GM12878 (cell line): ENCODE measurements around the gene CDC37. TPM values are rescaled to one million over a fixed set of nuclear protein-coding genes. Genes with fewer than 3 reads are reported as not detected.

Source experiments
- FOS ChIP-seq: IDR thresholded peaks from 3 replicates; pipeline ENCODE4 v1.6.1; 2011; ENCODE audit warnings: borderline replicate concordance; ENCODE audit not compliant: insufficient read length; ENCODE audit errors: extremely low read depth
- MYB ChIP-seq: fragments of 150-350 bp; IDR thresholded peaks from 2 replicates; pipeline ENCODE4 v1.6.1; 2014; ENCODE audit warnings: mild to moderate bottlenecking, low read depth, low read length, borderline replicate concordance
- MYC ChIP-seq: IDR thresholded peaks from 2 replicates; pipeline ENCODE4 v1.6.1; 2011; ENCODE audit warnings: mild to moderate bottlenecking, low read length, moderate library complexity, inconsistent platforms; ENCODE audit not compliant: insufficient read depth, insufficient replicate concordance, insufficient read length, severe bottlenecking
- SMAD5 ChIP-seq: IDR thresholded peaks from 2 replicates; pipeline ENCODE4 v1.6.1; 2016; ENCODE audit warnings: antibody characterized with exemption, low read depth
- SREBF2 ChIP-seq: IDR thresholded peaks from 2 replicates; pipeline ENCODE4 v1.6.1; 2012; ENCODE audit warnings: mild to moderate bottlenecking, low read length
- STAT1 ChIP-seq: fragments of 450-650 bp; conservative IDR thresholded peaks from 2 replicates; pipeline ENCODE4 v1.6.1; 2014; ENCODE audit warnings: antibody characterized with exemption, mild to moderate bottlenecking
- SUPT20H ChIP-seq: IDR thresholded peaks from 2 replicates; pipeline ENCODE4 v1.6.1; 2011; ENCODE audit warnings: low read depth, mild to moderate bottlenecking, low read length, moderate library complexity, borderline replicate concordance; ENCODE audit not compliant: control insufficient read depth
- SUZ12 ChIP-seq: fragments of 200-600 bp; sonication (generic); IDR thresholded peaks from one replicate; pipeline ENCODE4 v1.6.1; 2018; ENCODE audit warnings: antibody characterized with exemption, mild to moderate bottlenecking; ENCODE audit not compliant: unreplicated experiment
- TBL1XR1 ChIP-seq: IDR thresholded peaks from 2 replicates; pipeline ENCODE4 v1.6.1; 2012; ENCODE audit warnings: low read depth, low read length, improper control_type of control experiment
- TCF7 ChIP-seq: IDR thresholded peaks from 2 replicates; pipeline ENCODE4 v1.6.1; 2014; ENCODE audit warnings: antibody characterized with exemption, borderline replicate concordance
- YBX1 ChIP-seq: fragments of 450-650 bp; IDR thresholded peaks from 2 replicates; pipeline ENCODE4 v1.6.1; 2016; ENCODE audit warnings: antibody characterized with exemption
- polyA plus RNA-seq, 11 experiments: library from polyadenylated mRNA; depleted of rRNA in 4 of 11; unstranded in 6 of 11; stranded (reverse) in 5 of 11; fragments of >200 nt; fragmentation: Nextera tagmentation in 4 of 11; fragmentation: Illumina TruSeq in 1 of 11; extraction: Ambion mirVana in 4 of 11; extraction: Trizol in 1 of 11; gene quantifications; 1 replicate in 1 of 11; 2 replicates in 10 of 11; pipeline versions ENCODE4 v1.2.1 to v1.2.3, GENCODE V29; 2011 to 2016; ENCODE audit warnings: inconsistent platforms in 2 of 11, missing spikeins in 2 of 11, low read depth in 1 of 11
- total RNA-seq, 4 experiments: library from RNA; depleted of rRNA in 3 of 4; stranded (reverse); fragments of >200 nt in 3 of 4; fragmentation: Illumina TruSeq in 1 of 4; extraction: Trizol in 1 of 4; gene quantifications; 2 replicates each; pipeline versions ENCODE4 v1.2.1 to v1.2.3, GENCODE V29; 2013 to 2021
- TF ChIP-seq, protein P1 (sequence below): fragments of 450-650 bp; formaldehyde crosslinking; IDR thresholded peaks from 2 replicates; pipeline ENCODE4 v1.4.0; 2022; ENCODE audit warnings: mild to moderate bottlenecking, moderate library complexity
- TF ChIP-seq, protein P2 (sequence below): fragments of 450-650 bp; IDR thresholded peaks from 2 replicates; pipeline ENCODE4 v1.6.1; 2016; ENCODE audit warnings: mild to moderate bottlenecking
- TF ChIP-seq, protein P3 (sequence below): IDR thresholded peaks from 2 replicates; pipeline ENCODE4 v1.6.1; 2011; ENCODE audit warnings: borderline replicate concordance, low read depth, mild to moderate bottlenecking, moderate library complexity, mixed read lengths, low read length; ENCODE audit not compliant: insufficient read depth; ENCODE audit errors: extremely low read length
- TF ChIP-seq, protein P4 (sequence below): fragments of 450-650 bp; IDR thresholded peaks from 2 replicates; pipeline ENCODE4 v1.6.1; 2017; ENCODE audit warnings: mild to moderate bottlenecking
- TF ChIP-seq, protein P5 (sequence below): fragments of 450-650 bp; IDR thresholded peaks from 2 replicates; pipeline ENCODE4 v1.6.1; 2017; ENCODE audit warnings: mild to moderate bottlenecking, low read depth, inconsistent platforms; ENCODE audit not compliant: poor library complexity, severe bottlenecking

CDC37 gene
- total and polyA plus RNA-seq, 10 of the 15 experiments (the other 5 are each of a cell fraction or from before 2014, with no cell fraction given): 4.7 to 265 (median 176) TPM

DNA sequence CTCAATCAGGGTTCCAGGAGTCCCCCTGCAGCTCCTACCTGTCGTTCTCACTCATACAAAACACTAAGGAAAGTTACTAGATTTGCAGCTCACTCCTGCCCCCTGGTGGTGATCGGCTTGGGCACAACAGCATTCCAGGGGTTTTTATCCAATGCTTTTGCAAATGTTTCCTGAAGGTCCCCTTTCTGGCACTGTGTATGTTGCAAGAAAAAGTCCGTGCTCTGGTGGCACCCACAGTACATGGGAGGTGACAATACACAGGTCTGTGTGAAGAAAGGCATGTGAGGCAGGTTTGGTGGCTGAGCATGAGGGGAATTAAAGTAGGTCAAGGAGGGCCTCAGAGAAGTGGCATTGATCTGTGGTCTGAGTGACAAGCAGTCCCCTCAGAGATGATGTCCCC lies 14.4 kb downstream of the CDC37 start (continued):
- TF ChIP-seq, protein P1, sequence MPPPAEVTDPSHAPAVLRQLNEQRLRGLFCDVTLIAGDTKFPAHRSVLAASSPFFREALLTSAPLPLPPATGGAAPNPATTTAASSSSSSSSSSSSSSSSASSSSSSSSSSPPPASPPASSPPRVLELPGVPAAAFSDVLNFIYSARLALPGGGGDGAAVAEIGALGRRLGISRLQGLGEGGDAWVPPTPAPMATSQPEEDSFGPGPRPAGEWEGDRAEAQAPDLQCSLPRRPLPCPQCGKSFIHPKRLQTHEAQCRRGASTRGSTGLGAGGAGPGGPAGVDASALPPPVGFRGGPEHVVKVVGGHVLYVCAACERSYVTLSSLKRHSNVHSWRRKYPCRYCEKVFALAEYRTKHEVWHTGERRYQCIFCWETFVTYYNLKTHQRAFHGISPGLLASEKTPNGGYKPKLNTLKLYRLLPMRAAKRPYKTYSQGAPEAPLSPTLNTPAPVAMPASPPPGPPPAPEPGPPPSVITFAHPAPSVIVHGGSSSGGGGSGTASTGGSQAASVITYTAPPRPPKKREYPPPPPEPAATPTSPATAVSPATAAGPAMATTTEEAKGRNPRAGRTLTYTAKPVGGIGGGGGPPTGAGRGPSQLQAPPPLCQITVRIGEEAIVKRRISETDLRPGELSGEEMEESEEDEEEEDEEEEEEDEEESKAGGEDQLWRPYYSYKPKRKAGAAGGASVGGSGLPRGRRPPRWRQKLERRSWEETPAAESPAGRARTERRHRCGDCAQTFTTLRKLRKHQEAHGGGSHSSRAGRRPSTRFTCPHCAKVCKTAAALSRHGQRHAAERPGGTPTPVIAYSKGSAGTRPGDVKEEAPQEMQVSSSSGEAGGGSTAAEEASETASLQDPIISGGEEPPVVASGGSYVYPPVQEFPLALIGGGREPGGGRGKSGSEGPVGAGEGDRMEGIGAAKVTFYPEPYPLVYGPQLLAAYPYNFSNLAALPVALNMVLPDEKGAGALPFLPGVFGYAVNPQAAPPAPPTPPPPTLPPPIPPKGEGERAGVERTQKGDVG: no peak
- TF ChIP-seq SMAD5 (peak; percentile 23; the same call in 1 of the 2 replicates), MYC (no peak), FOS (no peak), MYB (no peak), TCF7 (no peak), YBX1 (no peak), SUZ12 (no peak), TBL1XR1 (no peak), SUPT20H (no peak), STAT1 (0 out of 2 replicates have a peak, but pooled peaks have one; percentile 47), SREBF2 (no peak)
- TF ChIP-seq, protein P2, sequence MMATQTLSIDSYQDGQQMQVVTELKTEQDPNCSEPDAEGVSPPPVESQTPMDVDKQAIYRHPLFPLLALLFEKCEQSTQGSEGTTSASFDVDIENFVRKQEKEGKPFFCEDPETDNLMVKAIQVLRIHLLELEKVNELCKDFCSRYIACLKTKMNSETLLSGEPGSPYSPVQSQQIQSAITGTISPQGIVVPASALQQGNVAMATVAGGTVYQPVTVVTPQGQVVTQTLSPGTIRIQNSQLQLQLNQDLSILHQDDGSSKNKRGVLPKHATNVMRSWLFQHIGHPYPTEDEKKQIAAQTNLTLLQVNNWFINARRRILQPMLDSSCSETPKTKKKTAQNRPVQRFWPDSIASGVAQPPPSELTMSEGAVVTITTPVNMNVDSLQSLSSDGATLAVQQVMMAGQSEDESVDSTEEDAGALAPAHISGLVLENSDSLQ: peak; percentile 33; the same call in 1 of the 2 replicates
- TF ChIP-seq, protein P3, sequence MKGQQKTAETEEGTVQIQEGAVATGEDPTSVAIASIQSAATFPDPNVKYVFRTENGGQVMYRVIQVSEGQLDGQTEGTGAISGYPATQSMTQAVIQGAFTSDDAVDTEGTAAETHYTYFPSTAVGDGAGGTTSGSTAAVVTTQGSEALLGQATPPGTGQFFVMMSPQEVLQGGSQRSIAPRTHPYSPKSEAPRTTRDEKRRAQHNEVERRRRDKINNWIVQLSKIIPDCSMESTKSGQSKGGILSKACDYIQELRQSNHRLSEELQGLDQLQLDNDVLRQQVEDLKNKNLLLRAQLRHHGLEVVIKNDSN: no peak
- TF ChIP-seq, protein P4, sequence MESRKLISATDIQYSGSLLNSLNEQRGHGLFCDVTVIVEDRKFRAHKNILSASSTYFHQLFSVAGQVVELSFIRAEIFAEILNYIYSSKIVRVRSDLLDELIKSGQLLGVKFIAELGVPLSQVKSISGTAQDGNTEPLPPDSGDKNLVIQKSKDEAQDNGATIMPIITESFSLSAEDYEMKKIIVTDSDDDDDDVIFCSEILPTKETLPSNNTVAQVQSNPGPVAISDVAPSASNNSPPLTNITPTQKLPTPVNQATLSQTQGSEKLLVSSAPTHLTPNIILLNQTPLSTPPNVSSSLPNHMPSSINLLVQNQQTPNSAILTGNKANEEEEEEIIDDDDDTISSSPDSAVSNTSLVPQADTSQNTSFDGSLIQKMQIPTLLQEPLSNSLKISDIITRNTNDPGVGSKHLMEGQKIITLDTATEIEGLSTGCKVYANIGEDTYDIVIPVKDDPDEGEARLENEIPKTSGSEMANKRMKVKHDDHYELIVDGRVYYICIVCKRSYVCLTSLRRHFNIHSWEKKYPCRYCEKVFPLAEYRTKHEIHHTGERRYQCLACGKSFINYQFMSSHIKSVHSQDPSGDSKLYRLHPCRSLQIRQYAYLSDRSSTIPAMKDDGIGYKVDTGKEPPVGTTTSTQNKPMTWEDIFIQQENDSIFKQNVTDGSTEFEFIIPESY: no peak
- TF ChIP-seq, protein P5, sequence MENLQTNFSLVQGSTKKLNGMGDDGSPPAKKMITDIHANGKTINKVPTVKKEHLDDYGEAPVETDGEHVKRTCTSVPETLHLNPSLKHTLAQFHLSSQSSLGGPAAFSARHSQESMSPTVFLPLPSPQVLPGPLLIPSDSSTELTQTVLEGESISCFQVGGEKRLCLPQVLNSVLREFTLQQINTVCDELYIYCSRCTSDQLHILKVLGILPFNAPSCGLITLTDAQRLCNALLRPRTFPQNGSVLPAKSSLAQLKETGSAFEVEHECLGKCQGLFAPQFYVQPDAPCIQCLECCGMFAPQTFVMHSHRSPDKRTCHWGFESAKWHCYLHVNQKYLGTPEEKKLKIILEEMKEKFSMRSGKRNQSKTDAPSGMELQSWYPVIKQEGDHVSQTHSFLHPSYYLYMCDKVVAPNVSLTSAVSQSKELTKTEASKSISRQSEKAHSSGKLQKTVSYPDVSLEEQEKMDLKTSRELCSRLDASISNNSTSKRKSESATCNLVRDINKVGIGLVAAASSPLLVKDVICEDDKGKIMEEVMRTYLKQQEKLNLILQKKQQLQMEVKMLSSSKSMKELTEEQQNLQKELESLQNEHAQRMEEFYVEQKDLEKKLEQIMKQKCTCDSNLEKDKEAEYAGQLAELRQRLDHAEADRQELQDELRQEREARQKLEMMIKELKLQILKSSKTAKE: no peak
